Brain pericyte (primary cell): Measurements from ENCODE around the gene JMJD8.

Experiments
- DNase-seq: peaks from one replicate; pipeline ENCODE4 v3.0.0-alpha.2; 2012; ENCODE audit warnings: low read depth, low spot score

Gene JMJD8

GRCh38 chr16:642189-643049 lies 41.7 kb downstream of the JMJD8 start:
- no peak for DNase-seq

- DNase-seq = no peak
Measured at GRCh38 chr16:641326-642188, 42.6 kb downstream of the JMJD8 start, which contains the start of gene MCRIP2. Gene MCRIP2, plus strand, starts transcription at chr16:641828. Its CDS starts 164 bp downstream, at chr16:641992.

GRCh38 chr16:640614-641013 lies 43.5 kb downstream of the JMJD8 start:
- no peak for DNase-seq

- DNase-seq = no peak
Measured at GRCh38 chr16:638836-639235, 45.3 kb downstream of the JMJD8 start.

- DNase-seq = no peak
Measured at GRCh38 chr16:638034-638543, 46.0 kb downstream of the JMJD8 start.

GRCh38 chr16:637081-638018 lies 46.8 kb downstream of the JMJD8 start:
- DNase-seq = no peak

GRCh38 chr16:636206-637080 lies 47.7 kb downstream of the JMJD8 start, which contains the start of gene METTL26:
Gene METTL26, minus strand, starts transcription at chr16:636305. Its CDS starts 15 bp downstream, at chr16:636290.
- peak; percentile 76 for DNase-seq

GRCh38 chr16:635573-636205 lies 48.4 kb downstream of the JMJD8 start:
- no peak for DNase-seq

- DNase-seq = no peak
Measured at GRCh38 chr16:634996-635395, 49.1 kb downstream of the JMJD8 start.

GRCh38 chr16:634051-634670 lies 50.0 kb downstream of the JMJD8 start:
- DNase-seq = no peak

GRCh38 chr16:633336-634050 lies 50.6 kb downstream of the JMJD8 start:
- DNase-seq = no peak

GRCh38 chr16:632486-633335 lies 51.4 kb downstream of the JMJD8 start:
- DNase-seq = no peak

GRCh38 chr16:631808-632358 lies 52.3 kb downstream of the JMJD8 start:
- DNase-seq = no peak
